BJ (cell line): ENCODE results near the gene SLC39A11. TPM values are rescaled to one million over a fixed set of nuclear protein-coding genes. Genes with fewer than 3 reads are reported as not detected.

Experiments
- CTCF ChIA-PET: fragments of 350-600 bp; formaldehyde crosslinking; extraction: SDS; loops from one replicate; lab custom pipeline; 2021; ENCODE audit warnings: antibody characterized with exemption, inconsistent platforms; lab: Yijun Ruan, JAX
- POLR2A ChIA-PET: fragments of 300-600 bp; sonication (Branson Sonifier 250); formaldehyde crosslinking; extraction: SDS; loops from one replicate; lab custom pipeline; 2021; ENCODE audit warnings: antibody characterized with exemption; lab: Charles Lee
- DNase-seq: peaks from one replicate; pipeline ENCODE4 v3.0.0-alpha.2; 2011; ENCODE audit warnings: low read depth
- H3K27me3 ChIP-seq: 2 replicates; pipeline ENCODE4 v1.6.0; 2011; ENCODE audit warnings: low read length; ENCODE audit not compliant: control insufficient read depth, insufficient read depth
- H3K36me3 ChIP-seq: 2 replicates; pipeline ENCODE4 v1.5.1; 2011; ENCODE audit warnings: low read length; ENCODE audit not compliant: control insufficient read depth, insufficient read depth
- H3K4me3 ChIP-seq: 2 replicates; pipeline ENCODE4 v1.5.1; 2011; ENCODE audit warnings: low read depth, mild to moderate bottlenecking, control low read depth, low read length
- polyA plus RNA-seq: library from polyadenylated mRNA; depleted of rRNA; stranded (reverse); fragments of >200 nt; gene quantifications from 2 replicates; pipeline ENCODE4 v1.2.3, GENCODE V29; 2011
- TF ChIP-seq, protein P1 (sequence below): IDR thresholded peaks from 2 replicates; pipeline ENCODE4 v1.5.1; 2011; ENCODE audit warnings: low read depth, mild to moderate bottlenecking, control low read depth, inconsistent platforms, low read length, moderate library complexity; ENCODE audit not compliant: insufficient read depth

SLC39A11 gene
- polyA plus RNA-seq, 1 experiment = 20.9 TPM

DNA sequence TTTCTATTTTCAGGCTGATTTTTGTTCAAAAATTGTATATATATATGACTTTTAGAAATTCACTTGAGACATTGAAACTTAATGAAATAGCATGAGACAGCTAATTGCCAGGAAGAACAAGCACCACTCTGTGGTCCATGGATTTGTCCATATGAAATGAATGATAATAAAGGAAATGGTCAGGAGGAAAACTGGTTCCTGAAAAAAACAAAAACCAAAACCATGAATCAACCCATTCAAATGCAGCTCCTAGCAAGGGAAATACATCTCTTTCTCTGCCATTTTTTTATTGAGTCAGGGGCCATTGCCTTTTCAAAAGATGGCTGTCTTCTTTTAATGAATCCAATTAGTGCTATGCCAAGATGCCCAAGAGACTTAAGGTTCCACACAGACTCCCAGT lies 230.7 kb downstream of the SLC39A11 start:
- Histone ChIP-seq H3K27me3 (no peaks in the 10 kb centered on the region), H3K4me3 (no peak overlapping the region), H3K36me3 (no peaks in the 10 kb centered on the region)
- TF ChIP-seq, protein P1, sequence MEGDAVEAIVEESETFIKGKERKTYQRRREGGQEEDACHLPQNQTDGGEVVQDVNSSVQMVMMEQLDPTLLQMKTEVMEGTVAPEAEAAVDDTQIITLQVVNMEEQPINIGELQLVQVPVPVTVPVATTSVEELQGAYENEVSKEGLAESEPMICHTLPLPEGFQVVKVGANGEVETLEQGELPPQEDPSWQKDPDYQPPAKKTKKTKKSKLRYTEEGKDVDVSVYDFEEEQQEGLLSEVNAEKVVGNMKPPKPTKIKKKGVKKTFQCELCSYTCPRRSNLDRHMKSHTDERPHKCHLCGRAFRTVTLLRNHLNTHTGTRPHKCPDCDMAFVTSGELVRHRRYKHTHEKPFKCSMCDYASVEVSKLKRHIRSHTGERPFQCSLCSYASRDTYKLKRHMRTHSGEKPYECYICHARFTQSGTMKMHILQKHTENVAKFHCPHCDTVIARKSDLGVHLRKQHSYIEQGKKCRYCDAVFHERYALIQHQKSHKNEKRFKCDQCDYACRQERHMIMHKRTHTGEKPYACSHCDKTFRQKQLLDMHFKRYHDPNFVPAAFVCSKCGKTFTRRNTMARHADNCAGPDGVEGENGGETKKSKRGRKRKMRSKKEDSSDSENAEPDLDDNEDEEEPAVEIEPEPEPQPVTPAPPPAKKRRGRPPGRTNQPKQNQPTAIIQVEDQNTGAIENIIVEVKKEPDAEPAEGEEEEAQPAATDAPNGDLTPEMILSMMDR = no peak
- ChIA-PET POLR2A (no interaction called here), CTCF (no interaction called here)
- no peak for DNase-seq

DNA sequence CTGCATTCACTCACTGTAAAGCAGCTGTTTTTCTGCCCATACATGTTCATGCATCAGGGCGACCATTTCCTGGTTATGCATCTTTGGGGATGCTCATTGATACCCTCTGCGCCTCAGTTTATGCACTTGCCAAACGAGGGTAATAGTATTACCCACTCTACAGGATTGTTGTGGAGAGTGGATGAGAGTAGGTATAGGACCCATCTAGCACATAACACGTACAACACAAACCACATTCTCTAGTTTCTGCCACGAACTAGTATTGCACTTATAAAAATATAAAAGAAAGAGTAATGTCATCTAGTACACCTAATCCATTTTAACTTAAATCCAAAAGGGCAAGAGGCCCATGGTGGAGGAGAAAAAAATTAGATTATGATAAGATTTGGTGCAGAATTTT lies 231.7 kb downstream of the SLC39A11 start:
- POLR2A ChIA-PET = no interaction called here
- no peaks in the 10 kb centered on the region for H3K36me3 ChIP-seq
- TF ChIP-seq, protein P1 = no peak
- DNase-seq = no peak
- H3K4me3 ChIP-seq = no peak overlapping the region
- CTCF ChIA-PET = no interaction called here
- no peaks in the 10 kb centered on the region for H3K27me3 ChIP-seq

DNA sequence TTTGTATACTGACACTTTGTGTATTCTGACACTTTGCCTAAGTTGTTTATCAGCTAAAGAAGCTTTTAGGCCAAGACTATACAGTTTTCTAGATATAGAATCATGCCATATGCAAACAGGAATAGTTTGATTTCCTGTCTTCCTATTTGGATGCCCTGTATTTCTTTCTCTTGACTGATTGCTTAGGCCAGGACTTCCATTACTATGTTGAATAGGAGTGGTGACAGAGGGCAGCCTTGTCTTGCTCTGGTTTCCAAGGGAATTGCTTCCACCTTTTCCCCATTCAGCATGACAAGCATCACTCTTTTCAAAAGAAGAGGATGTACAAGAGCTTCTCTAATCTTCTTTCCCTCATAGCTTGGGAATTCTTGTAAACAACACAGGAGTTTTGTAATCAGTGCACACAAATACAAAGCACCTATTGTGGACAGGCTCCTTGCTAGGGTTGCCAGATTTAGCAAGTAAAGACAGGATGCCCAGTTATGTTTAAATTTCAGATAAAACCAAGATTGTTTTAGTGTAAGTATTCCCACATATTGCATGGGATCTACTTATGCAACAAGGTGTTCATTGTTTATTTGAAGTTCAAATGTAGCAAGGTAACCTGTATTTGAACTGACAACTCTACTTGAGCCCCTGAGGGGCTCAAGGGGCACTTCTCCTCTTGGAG lies 233.5 kb downstream of the SLC39A11 start:
- TF ChIP-seq, protein P1 = no peak
- H3K4me3 ChIP-seq = no peak overlapping the region
- no peaks in the 10 kb centered on the region for H3K36me3 ChIP-seq
- no peak for DNase-seq
- ChIA-PET POLR2A (no interaction called here), CTCF (no interaction called here)
- H3K27me3 ChIP-seq = no peaks in the 10 kb centered on the region

- Histone ChIP-seq H3K4me3 (no peak overlapping the region), H3K27me3 (no peaks in the 10 kb centered on the region), H3K36me3 (no peaks in the 10 kb centered on the region)
- no peak for DNase-seq
- ChIA-PET CTCF (interaction anchor here (0.6 kb wide), 1 partner anchor 311 kb away, joined by 3 read pairs; the partner anchor contains the start of gene SSTR2), POLR2A (no interaction called here)
- TF ChIP-seq, protein P1 = no peak
Observed at GRCh38 chr17:72853440-72854415, 238.8 kb downstream of the SLC39A11 start.
